Measurements from ENCODE around the gene CHP1.
"Not testable (repeated sequence)": the region's sequence is repeated elsewhere in the genome, so short reads cannot be mapped to it uniquely, and the experiment has no call there.

The CHP1 gene

GRCh38 chr15:41235929-41236328 is 4.9 kb downstream of the CHP1 start:
- ATAC-seq (no peak), DNase-seq (ENCODE audit: low spot score in 2 of 2) (no peak)
- Mint-ChIP-seq H3K36me3 (peaks cover 10% of the 10 kb centered on the region), H3K4me1 (peaks cover 6% of the 10 kb centered on the region), H3K4me3 (no peak overlapping the region), H3K9me3 (no peaks in the 10 kb centered on the region), H3K27ac (no peak overlapping the region)

- H3K27ac Mint-ChIP-seq = no peak overlapping the region
- H3K36me3 Mint-ChIP-seq = peaks cover 5% of the 10 kb centered on the region
- DNase-seq (ENCODE audit: low spot score in 2 of 2) (no peak), ATAC-seq (no peak)
- no peaks in the 10 kb centered on the region for H3K9me3 Mint-ChIP-seq
- H3K4me1 Mint-ChIP-seq = no peaks in the 10 kb centered on the region
- no peak overlapping the region for H3K4me3 Mint-ChIP-seq
These were observed 7.0 kb downstream of the CHP1 start for GRCh38 chr15:41238100-41238499.

GRCh38 chr15:41241221-41241964 is 10.3 kb downstream of the CHP1 start:
- peaks cover 32% of the 10 kb centered on the region for H3K36me3 Mint-ChIP-seq
- no peaks in the 10 kb centered on the region for H3K4me1 Mint-ChIP-seq
- no peak overlapping the region for H3K4me3 Mint-ChIP-seq
- no peak for ATAC-seq
- no peak for DNase-seq (ENCODE audit: low spot score in 2 of 2)
- no peaks in the 10 kb centered on the region for H3K9me3 Mint-ChIP-seq
- no peak overlapping the region for H3K27ac Mint-ChIP-seq

GRCh38 chr15:41250745-41251144 is 19.7 kb downstream of the CHP1 start:
- H3K27ac Mint-ChIP-seq; DNase-seq (ENCODE audit: low spot score in 2 of 2); ATAC-seq; H3K4me1 Mint-ChIP-seq; H3K4me3 Mint-ChIP-seq; H3K9me3 Mint-ChIP-seq: not testable (repeated sequence)
- peaks cover 43% of the 10 kb centered on the region for H3K36me3 Mint-ChIP-seq

- Mint-ChIP-seq H3K27ac (no peak overlapping the region), H3K9me3 (no peaks in the 10 kb centered on the region), H3K36me3 (peaks cover 39% of the 10 kb centered on the region), H3K4me3 (no peak overlapping the region), H3K4me1 (no peaks in the 10 kb centered on the region)
- no peak for ATAC-seq
- no peak for DNase-seq (ENCODE audit: low spot score in 2 of 2)
These were observed 20.3 kb downstream of the CHP1 start for GRCh38 chr15:41251411-41251810.

GRCh38 chr15:41254560-41254959 is 23.5 kb downstream of the CHP1 start:
- H3K4me1 Mint-ChIP-seq = no peaks in the 10 kb centered on the region
- no peak overlapping the region for H3K27ac Mint-ChIP-seq
- no peaks in the 10 kb centered on the region for H3K9me3 Mint-ChIP-seq
- no peak for DNase-seq (ENCODE audit: low spot score in 2 of 2)
- H3K4me3 Mint-ChIP-seq = no peak overlapping the region
- ATAC-seq = no peak
- peaks cover 46% of the 10 kb centered on the region for H3K36me3 Mint-ChIP-seq

GRCh38 chr15:41256103-41256502 is 25.0 kb downstream of the CHP1 start:
- DNase-seq (ENCODE audit: low spot score in 2 of 2) (no peak), ATAC-seq (no peak)
- no peak overlapping the region for H3K4me3 Mint-ChIP-seq
- H3K9me3 Mint-ChIP-seq = no peaks in the 10 kb centered on the region
- no peak overlapping the region for H3K27ac Mint-ChIP-seq
- H3K36me3 Mint-ChIP-seq = peaks cover 50% of the 10 kb centered on the region
- H3K4me1 Mint-ChIP-seq = no peaks in the 10 kb centered on the region

- H3K9me3 Mint-ChIP-seq = no peaks in the 10 kb centered on the region
- H3K4me1 Mint-ChIP-seq = no peaks in the 10 kb centered on the region
- no peak for ATAC-seq
- peaks cover 50% of the 10 kb centered on the region for H3K36me3 Mint-ChIP-seq
- no peak overlapping the region for H3K27ac Mint-ChIP-seq
- H3K4me3 Mint-ChIP-seq = no peak overlapping the region
- no peak for DNase-seq (ENCODE audit: low spot score in 2 of 2)
These were observed 25.5 kb downstream of the CHP1 start for GRCh38 chr15:41256577-41257038.

GRCh38 chr15:41258750-41259471 is 27.8 kb downstream of the CHP1 start:
- H3K36me3 Mint-ChIP-seq = peaks cover 46% of the 10 kb centered on the region
- no peaks in the 10 kb centered on the region for H3K4me1 Mint-ChIP-seq
- H3K4me3 Mint-ChIP-seq = no peak overlapping the region
- DNase-seq (ENCODE audit: low spot score in 2 of 2) = no peak
- no peak overlapping the region for H3K27ac Mint-ChIP-seq
- ATAC-seq = no peak
- no peaks in the 10 kb centered on the region for H3K9me3 Mint-ChIP-seq

- H3K4me1 Mint-ChIP-seq = no peaks in the 10 kb centered on the region
- ATAC-seq = no peak
- peak overlapping the region; percentile 37 for H3K27ac Mint-ChIP-seq
- no peak overlapping the region for H3K4me3 Mint-ChIP-seq
- no peak for DNase-seq (ENCODE audit: low spot score in 2 of 2)
- H3K36me3 Mint-ChIP-seq = peaks cover 46% of the 10 kb centered on the region
- H3K9me3 Mint-ChIP-seq = no peaks in the 10 kb centered on the region
These were observed 28.6 kb downstream of the CHP1 start for GRCh38 chr15:41259546-41260189.

GRCh38 chr15:41260924-41261323 is 29.9 kb downstream of the CHP1 start:
- H3K4me3 Mint-ChIP-seq; DNase-seq (ENCODE audit: low spot score in 2 of 2); H3K9me3 Mint-ChIP-seq; H3K4me1 Mint-ChIP-seq; ATAC-seq; H3K27ac Mint-ChIP-seq: not testable (repeated sequence)
- H3K36me3 Mint-ChIP-seq = peaks cover 46% of the 10 kb centered on the region

GRCh38 chr15:41262571-41262970 is 31.5 kb downstream of the CHP1 start:
- Mint-ChIP-seq H3K36me3 (peaks cover 57% of the 10 kb centered on the region), H3K4me3 (no peak overlapping the region), H3K9me3 (no peaks in the 10 kb centered on the region), H3K27ac (no peak overlapping the region), H3K4me1 (no peaks in the 10 kb centered on the region)
- no peak for DNase-seq (ENCODE audit: low spot score in 2 of 2)
- ATAC-seq = no peak

GRCh38 chr15:41263891-41264351 is 32.9 kb downstream of the CHP1 start:
- H3K9me3 Mint-ChIP-seq = no peaks in the 10 kb centered on the region
- H3K4me3 Mint-ChIP-seq = no peak overlapping the region
- H3K27ac Mint-ChIP-seq = no peak overlapping the region
- H3K4me1 Mint-ChIP-seq = no peaks in the 10 kb centered on the region
- DNase-seq (ENCODE audit: low spot score in 2 of 2) = no peak
- H3K36me3 Mint-ChIP-seq = peaks cover 47% of the 10 kb centered on the region
- no peak for ATAC-seq

GRCh38 chr15:41269887-41270286 is 38.8 kb downstream of the CHP1 start:
- Mint-ChIP-seq H3K4me3 (no peak overlapping the region), H3K27ac (no peak overlapping the region), H3K4me1 (no peaks in the 10 kb centered on the region), H3K36me3 (peaks cover 59% of the 10 kb centered on the region), H3K9me3 (no peaks in the 10 kb centered on the region)
- ATAC-seq (no peak), DNase-seq (ENCODE audit: low spot score in 2 of 2) (no peak)

GRCh38 chr15:41276831-41277230 is 45.8 kb downstream of the CHP1 start:
- Mint-ChIP-seq H3K36me3 (peaks cover 35% of the 10 kb centered on the region), H3K4me1 (no peaks in the 10 kb centered on the region), H3K27ac (no peak overlapping the region), H3K9me3 (no peaks in the 10 kb centered on the region), H3K4me3 (no peak overlapping the region)
- ATAC-seq = no peak
- DNase-seq (ENCODE audit: low spot score in 2 of 2) = no peak

Data from stimulated activated effector memory CD8-positive, alpha-beta T cell treated with anti-CD3 and anti-CD28 coated beads, Interleukin-12 subunit alpha, Interleukin-12 subunit beta, amount 100 ng/mL, for 72 hours (primary cell).